ENCODE results near the gene RP9. TPM values are rescaled to one million over a fixed set of nuclear protein-coding genes. Genes with fewer than 3 reads are reported as not detected.

Gene RP9
- total and polyA plus RNA-seq, 7 experiments from 2014 or later, result 12.7 to 23.3 (median 20.4) TPM

DNA sequence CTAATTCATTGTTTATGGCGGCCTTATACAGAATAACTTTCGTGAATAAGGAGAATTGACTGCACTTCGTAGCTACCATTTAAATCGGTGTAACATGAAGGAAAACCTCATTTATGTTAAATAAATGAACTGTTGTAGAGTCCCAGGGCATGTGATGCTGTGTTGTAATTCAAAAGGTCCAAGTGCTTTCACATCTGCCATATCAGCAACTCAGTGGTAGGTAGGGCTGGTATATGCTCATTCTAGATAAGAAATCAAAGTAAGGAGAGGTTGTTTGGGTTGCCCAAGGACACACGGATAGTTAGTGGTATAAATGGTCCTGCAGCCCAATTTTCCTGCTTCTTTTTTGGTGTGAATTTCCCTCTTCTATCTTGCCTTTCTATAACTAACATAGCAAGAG, 36.0 kb upstream of the RP9 start:
- H3K36me3 Mint-ChIP-seq, result peaks cover 0 to 33% (median 21%) of the 10 kb centered on the region in 5 donors
- CTCF ChIA-PET, result no interaction called here
- ATAC-seq, result no peak

DNA sequence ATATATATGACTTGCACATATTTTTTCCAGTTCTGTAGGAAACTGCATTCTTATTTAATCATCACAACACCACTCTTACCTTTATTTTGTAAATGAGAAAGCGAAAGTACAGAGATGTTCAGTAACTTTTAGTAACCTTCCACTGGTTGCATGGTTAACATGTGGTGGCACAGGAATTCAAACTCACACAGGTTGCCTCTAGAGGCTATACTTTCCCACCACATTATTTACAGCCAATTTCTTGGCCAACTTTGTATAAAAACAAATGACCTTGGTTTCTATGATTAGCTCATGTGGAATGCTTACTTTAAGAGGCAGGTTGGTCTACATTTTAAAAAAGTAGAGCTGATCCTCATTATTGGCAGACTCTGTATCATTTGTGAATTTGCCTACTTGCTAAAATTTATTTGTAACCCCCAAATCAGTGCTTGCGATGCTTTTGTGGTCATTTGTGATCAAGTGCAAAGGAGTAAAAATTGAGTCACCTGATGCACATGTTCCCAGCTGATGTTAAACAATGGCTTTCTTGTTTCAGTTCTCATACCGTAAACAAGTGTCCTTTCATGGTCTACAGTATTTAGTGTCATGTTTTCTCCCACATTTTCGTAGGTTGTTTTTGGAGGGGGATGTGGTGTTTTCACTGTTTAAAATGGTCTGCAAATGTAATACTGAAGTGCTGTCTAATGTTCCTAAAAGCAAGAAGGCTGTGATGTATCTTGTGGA, 35.0 kb upstream of the RP9 start:
- H3K27me3 ChIP-seq (ENCODE audit: control insufficient read depth in 2 of 2, insufficient read depth in 2 of 2, low read length in 2 of 2), result no peaks in the 10 kb centered on the region
- DNase-seq (no peak), ATAC-seq (no peak)
- no peaks in the 10 kb centered on the region for H3K4me1 ChIP-seq (ENCODE audit: control insufficient read depth in 2 of 2, insufficient read depth in 2 of 2, low read length in 2 of 2)
- peaks cover 0 to 2% (median 0%) of the 10 kb centered on the region in 5 donors for H3K27me3 Mint-ChIP-seq
- POLR2A ChIA-PET, result no interaction called here
- peaks cover 0 to 11% (median 4%) of the 10 kb centered on the region in 11 donors for H3K9me3 Mint-ChIP-seq
- no peak overlapping the region for H3K27ac Mint-ChIP-seq
- peaks cover 3 to 21% (median 10%) of the 10 kb centered on the region in 7 donors for H3K4me1 Mint-ChIP-seq
- intact Hi-C loops (cut with micrococcal nuclease), result no loop called here
- H3K36me3 Mint-ChIP-seq, result peaks cover 0 to 39% (median 27%) of the 10 kb centered on the region in 5 donors
- no peak overlapping the region for H3K4me3 ChIP-seq (ENCODE audit: low read length)
- CTCF ChIA-PET, result no interaction called here
- H3K36me3 ChIP-seq (ENCODE audit: control insufficient read depth in 2 of 3, insufficient read depth in 3 of 3, low read length in 3 of 3), result peaks cover 0 to 4% (median 0%) of the 10 kb centered on the region in 3 experiments
- no peaks in the 10 kb centered on the region for H3K9me3 ChIP-seq (ENCODE audit: control insufficient read depth in 2 of 3, low read length in 3 of 3)
- H3K4me3 Mint-ChIP-seq, result no peak overlapping the region
- no peak overlapping the region for H3K27ac ChIP-seq (ENCODE audit: low read depth, low read length)

More for the DNA sequence above, 36.0 kb upstream of the RP9 start:
- intact Hi-C loops (cut with micrococcal nuclease), result no loop called here
- no peak overlapping the region for H3K27ac Mint-ChIP-seq
- no peaks in the 10 kb centered on the region for H3K9me3 ChIP-seq (ENCODE audit: control insufficient read depth in 2 of 3, low read length in 3 of 3)
- H3K9me3 Mint-ChIP-seq, result peaks cover 0 to 11% (median 4%) of the 10 kb centered on the region in 11 donors
- H3K27me3 ChIP-seq (ENCODE audit: control insufficient read depth in 2 of 2, insufficient read depth in 2 of 2, low read length in 2 of 2), result no peaks in the 10 kb centered on the region
- H3K36me3 ChIP-seq (ENCODE audit: control insufficient read depth in 2 of 3, insufficient read depth in 3 of 3, low read length in 3 of 3), result peaks cover 0 to 4% (median 0%) of the 10 kb centered on the region in 3 experiments
- peaks cover 3 to 14% (median 6%) of the 10 kb centered on the region in 7 donors for H3K4me1 Mint-ChIP-seq
- H3K27me3 Mint-ChIP-seq, result no peaks in the 10 kb centered on the region
- DNase-seq, result no peak
- H3K4me3 ChIP-seq (ENCODE audit: low read length), result no peak overlapping the region
- no peak overlapping the region for H3K4me3 Mint-ChIP-seq
- H3K4me1 ChIP-seq (ENCODE audit: control insufficient read depth in 2 of 2, insufficient read depth in 2 of 2, low read length in 2 of 2), result no peaks in the 10 kb centered on the region
- POLR2A ChIA-PET, result no interaction called here
- no peak overlapping the region for H3K27ac ChIP-seq (ENCODE audit: low read depth, low read length)

DNA sequence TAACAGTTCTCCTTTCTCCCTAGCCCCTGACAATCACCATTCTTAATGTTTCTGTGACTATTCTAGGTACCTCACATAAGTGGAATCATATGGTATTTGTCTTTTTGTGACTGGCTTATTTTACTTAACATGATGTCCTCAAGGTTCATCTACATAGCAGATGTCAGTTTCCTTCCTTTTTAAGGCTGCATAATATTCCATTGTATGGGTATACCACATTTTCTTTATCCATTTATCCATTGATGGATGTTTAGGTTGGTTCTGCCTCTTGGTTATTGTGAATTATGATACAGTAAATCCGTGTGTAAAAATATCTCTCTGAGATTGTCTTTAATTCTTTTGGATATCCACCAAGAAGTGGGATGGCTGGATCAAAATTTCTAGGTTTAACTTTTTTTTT, 33.4 kb upstream of the RP9 start:
- H3K4me3 ChIP-seq (ENCODE audit: low read length), result no peak overlapping the region
- DNase-seq, result no peak
- Mint-ChIP-seq H3K4me3 (no peak overlapping the region), H3K36me3 (peaks cover 0 to 30% (median 19%) of the 10 kb centered on the region in 5 donors), H3K27ac (no peak overlapping the region), H3K9me3 (peaks cover 0 to 11% (median 4%) of the 10 kb centered on the region in 11 donors), H3K27me3 (peaks cover 0 to 2% (median 0%) of the 10 kb centered on the region in 5 donors), H3K4me1 (peaks cover 0 to 25% (median 10%) of the 10 kb centered on the region in 7 donors)
- no peak for ATAC-seq
- peaks cover 0 to 4% (median 0%) of the 10 kb centered on the region in 3 experiments for H3K36me3 ChIP-seq (ENCODE audit: control insufficient read depth in 2 of 3, insufficient read depth in 3 of 3, low read length in 3 of 3)
- H3K9me3 ChIP-seq (ENCODE audit: control insufficient read depth in 2 of 3, low read length in 3 of 3), result no peaks in the 10 kb centered on the region
- ChIA-PET CTCF (no interaction called here), POLR2A (no interaction called here)
- H3K4me1 ChIP-seq (ENCODE audit: control insufficient read depth in 2 of 2, insufficient read depth in 2 of 2, low read length in 2 of 2), result no peaks in the 10 kb centered on the region
- intact Hi-C loops (cut with micrococcal nuclease), result no loop called here
- no peak overlapping the region for H3K27ac ChIP-seq (ENCODE audit: low read depth, low read length)
- H3K27me3 ChIP-seq (ENCODE audit: control insufficient read depth in 2 of 2, insufficient read depth in 2 of 2, low read length in 2 of 2), result no peaks in the 10 kb centered on the region

DNA sequence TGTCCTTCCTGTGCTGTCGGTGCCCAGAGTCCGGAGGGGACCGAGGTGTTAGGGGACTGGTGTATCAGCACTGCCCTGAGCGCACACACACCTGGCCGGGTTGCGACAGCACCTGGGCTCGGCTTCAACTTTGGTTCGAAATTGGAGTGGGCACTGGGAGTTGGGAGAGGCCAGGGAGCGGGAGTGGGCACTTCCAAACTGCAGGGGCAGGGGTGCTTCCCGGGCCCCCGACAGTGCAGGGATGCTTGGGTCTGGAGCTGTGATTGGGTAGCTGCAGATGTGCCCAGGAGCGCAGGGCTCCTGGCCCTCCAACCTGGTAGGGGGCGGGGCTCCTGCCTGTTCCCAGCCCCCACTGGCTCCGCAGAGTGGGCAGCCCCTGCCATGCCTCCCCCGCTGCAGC, 27.9 kb upstream of the RP9 start:
- H3K36me3 Mint-ChIP-seq, result peaks cover 0 to 29% (median 25%) of the 10 kb centered on the region in 5 donors
- no peaks in the 10 kb centered on the region for H3K27me3 ChIP-seq (ENCODE audit: control insufficient read depth in 2 of 2, insufficient read depth in 2 of 2, low read length in 2 of 2)
- no peaks in the 10 kb centered on the region for H3K9me3 ChIP-seq (ENCODE audit: control insufficient read depth in 2 of 3, low read length in 3 of 3)
- no peak for ATAC-seq
- H3K4me1 Mint-ChIP-seq, result peaks cover 0 to 28% (median 24%) of the 10 kb centered on the region in 7 donors
- no peak for DNase-seq
- H3K36me3 ChIP-seq (ENCODE audit: control insufficient read depth in 2 of 3, insufficient read depth in 3 of 3, low read length in 3 of 3), result no peaks in the 10 kb centered on the region
- H3K4me3 ChIP-seq (ENCODE audit: low read length), result no peak overlapping the region
- no peak overlapping the region for H3K4me3 Mint-ChIP-seq
- H3K27me3 Mint-ChIP-seq, result peaks cover 0 to 8% (median 0%) of the 10 kb centered on the region in 5 donors
- no peak overlapping the region for H3K27ac ChIP-seq (ENCODE audit: low read depth, low read length)
- H3K4me1 ChIP-seq (ENCODE audit: control insufficient read depth in 2 of 2, insufficient read depth in 2 of 2, low read length in 2 of 2), result no peaks in the 10 kb centered on the region
- H3K27ac Mint-ChIP-seq, result no peak overlapping the region
- POLR2A ChIA-PET, result no interaction called here
- CTCF ChIA-PET, result no interaction called here
- H3K9me3 Mint-ChIP-seq, result peaks cover 3 to 16% (median 7%) of the 10 kb centered on the region in 11 donors
- intact Hi-C loops (cut with micrococcal nuclease), result loop anchor here in 1 of 2 donors (10.0 kb wide), 1 partner anchor 1898 kb away; the partner anchor contains the start of gene DPY19L1

DNA sequence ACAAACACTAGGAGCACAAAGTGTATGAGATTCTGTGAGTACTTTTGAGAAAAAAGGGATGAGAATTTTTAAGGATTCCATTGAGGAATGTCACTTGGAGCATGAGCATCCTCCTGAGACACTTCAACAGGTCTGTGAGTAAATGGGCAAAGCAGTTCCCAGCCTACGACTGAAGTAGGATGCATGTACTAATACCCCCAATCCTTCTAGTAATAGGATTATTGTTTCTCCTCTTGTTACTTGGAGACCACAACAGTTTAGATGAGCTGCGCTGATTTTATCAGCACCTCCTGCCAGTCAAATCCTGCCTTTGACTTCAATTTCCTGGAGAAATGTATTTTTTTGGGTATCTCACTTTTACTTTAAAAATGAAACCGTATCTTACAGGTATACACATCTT, 21.0 kb upstream of the RP9 start:
- ChIA-PET CTCF (interaction anchor here (1.2 kb wide), 1 partner anchor 22 kb away, joined by 5 read pairs; no protein-coding TSS in a partner anchor), POLR2A (interaction anchor here (1.3 to 1.8 kb wide), 2 partner anchors 68 to 89 kb away, joined by 5 to 9 read pairs; partner anchors contain the start of gene NT5C3A)
- Mint-ChIP-seq H3K36me3 (peaks cover 0 to 9% (median 4%) of the 10 kb centered on the region in 5 donors), H3K27ac (peak overlapping the region; percentile 84 to 97 (median 91)), H3K27me3 (peaks cover 0 to 18% (median 0%) of the 10 kb centered on the region in 5 donors), H3K4me1 (peaks cover 13 to 36% (median 25%) of the 10 kb centered on the region in 7 donors), H3K4me3 (peak overlapping the region; percentile 94 to 99 (median 97)), H3K9me3 (peaks cover 0 to 5% (median 0%) of the 10 kb centered on the region in 11 donors)
- intact Hi-C loops (cut with micrococcal nuclease), result loop anchor here in 1 of 2 donors (10.0 kb wide), 1 partner anchor 1905 kb away; the partner anchor contains the start of gene DPY19L1
- peak overlapping the region; percentile 78 for H3K27ac ChIP-seq (ENCODE audit: low read depth, low read length)
- ATAC-seq (no peak), DNase-seq (peak in 3 of 9 donors; percentile 2 to 14 (median 10))
- peak overlapping the region; percentile 80 for H3K4me3 ChIP-seq (ENCODE audit: low read length)
- H3K9me3 ChIP-seq (ENCODE audit: control insufficient read depth in 2 of 3, low read length in 3 of 3), result no peaks in the 10 kb centered on the region
- H3K27me3 ChIP-seq (ENCODE audit: control insufficient read depth in 2 of 2, insufficient read depth in 2 of 2, low read length in 2 of 2), result no peaks in the 10 kb centered on the region
- no peaks in the 10 kb centered on the region for H3K36me3 ChIP-seq (ENCODE audit: control insufficient read depth in 2 of 3, insufficient read depth in 3 of 3, low read length in 3 of 3)
- H3K4me1 ChIP-seq (ENCODE audit: control insufficient read depth in 2 of 2, insufficient read depth in 2 of 2, low read length in 2 of 2), result peaks cover 6 to 9% of the 10 kb centered on the region in 2 donors

DNA sequence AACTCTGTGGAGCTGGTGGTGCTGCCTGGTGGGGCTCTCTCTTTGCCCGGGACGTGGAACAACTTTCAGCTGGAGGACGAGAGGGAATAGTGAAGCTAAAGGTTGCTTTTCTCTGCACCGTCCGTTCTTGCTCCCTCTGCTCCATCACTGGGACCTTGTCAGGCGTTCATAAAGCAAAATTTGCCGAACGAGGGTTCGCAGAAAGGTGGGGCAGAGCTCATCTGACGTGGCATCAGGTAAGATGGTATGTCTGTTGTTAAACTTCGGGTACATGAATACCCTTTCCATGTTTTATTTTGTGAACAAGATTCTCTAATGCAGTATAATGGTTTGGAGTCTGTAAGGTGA, 20.6 kb upstream of the RP9 start:
- ChIA-PET CTCF (interaction anchor here (1.2 kb wide), 1 partner anchor 22 kb away, joined by 5 read pairs; no protein-coding TSS in a partner anchor), POLR2A (interaction anchor here (1.3 to 1.8 kb wide), 2 partner anchors 67 to 89 kb away, joined by 5 to 9 read pairs; partner anchors contain the start of gene NT5C3A)
- peak; percentile 0 for ATAC-seq
- peaks cover 13 to 36% (median 25%) of the 10 kb centered on the region in 7 donors for H3K4me1 Mint-ChIP-seq
- peaks cover 0 to 3% (median 0%) of the 10 kb centered on the region in 11 donors for H3K9me3 Mint-ChIP-seq
- H3K27me3 Mint-ChIP-seq, result peaks cover 0 to 18% (median 0%) of the 10 kb centered on the region in 5 donors
- intact Hi-C loops (cut with micrococcal nuclease), result loop anchor here (1.0 to 10.0 kb wide), 13 partner anchors 20 to 1907 kb away; partner anchors contain the start of genes AVL9 (in 2 of the 2), DPY19L1 (in 2 of the 2), LSM5 (in 2 of the 2) and RP9 (in 2 of the 2)
- peak overlapping the region; percentile 80 for H3K4me3 ChIP-seq (ENCODE audit: low read length)
- no peaks in the 10 kb centered on the region for H3K27me3 ChIP-seq (ENCODE audit: control insufficient read depth in 2 of 2, insufficient read depth in 2 of 2, low read length in 2 of 2)
- H3K27ac Mint-ChIP-seq, result peak overlapping the region; percentile 84 to 97 (median 91)
- H3K4me3 Mint-ChIP-seq, result peak overlapping the region; percentile 94 to 99 (median 97)
- no peaks in the 10 kb centered on the region for H3K36me3 ChIP-seq (ENCODE audit: control insufficient read depth in 2 of 3, insufficient read depth in 3 of 3, low read length in 3 of 3)
- H3K9me3 ChIP-seq (ENCODE audit: control insufficient read depth in 2 of 3, low read length in 3 of 3), result no peaks in the 10 kb centered on the region
- H3K27ac ChIP-seq (ENCODE audit: low read depth, low read length), result peak overlapping the region; percentile 78
- H3K4me1 ChIP-seq (ENCODE audit: control insufficient read depth in 2 of 2, insufficient read depth in 2 of 2, low read length in 2 of 2), result peaks cover 6 to 9% of the 10 kb centered on the region in 2 donors
- DNase-seq, result no peak
- H3K36me3 Mint-ChIP-seq, result peaks cover 0 to 6% (median 3%) of the 10 kb centered on the region in 5 donors
